Ramos (cell line): ENCODE data around the gene GPR31.
"Not testable (repeated sequence)": the region's sequence is repeated elsewhere in the genome, so short reads cannot be mapped to it uniquely, and the experiment has no call there.

ENCODE experiments used
- in situ Hi-C: fragments of 300-500 bp; cut with MboI; formaldehyde crosslinking; loops from one replicate; pipeline ENCODE4 v1.14.3; 2022; ENCODE audit warnings: low sequenced_read_pairs; ENCODE audit not compliant: unreplicated experiment

Gene GPR31

DNA sequence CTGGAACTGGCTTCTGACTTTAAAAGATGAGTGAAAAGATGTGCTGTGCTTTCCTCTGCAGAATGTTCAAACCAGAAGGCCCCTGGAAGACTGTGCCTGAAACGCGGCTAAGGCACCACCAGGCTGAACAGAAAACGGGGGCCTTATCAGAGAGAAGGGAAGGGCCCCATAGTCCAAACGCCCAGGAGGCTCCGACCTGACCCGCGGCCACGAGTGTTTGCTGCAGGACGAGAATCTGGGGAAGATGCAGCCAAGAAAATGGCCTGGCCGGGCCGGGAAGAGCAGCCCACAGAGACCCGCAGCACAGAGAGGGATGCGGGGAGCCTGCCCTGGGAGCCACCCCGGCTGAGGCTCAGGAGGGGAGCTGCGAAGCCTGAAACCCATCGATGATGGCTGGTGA is 10.5 kb upstream of the GPR31 start:
- in situ Hi-C loops: not testable (repeated sequence)

DNA sequence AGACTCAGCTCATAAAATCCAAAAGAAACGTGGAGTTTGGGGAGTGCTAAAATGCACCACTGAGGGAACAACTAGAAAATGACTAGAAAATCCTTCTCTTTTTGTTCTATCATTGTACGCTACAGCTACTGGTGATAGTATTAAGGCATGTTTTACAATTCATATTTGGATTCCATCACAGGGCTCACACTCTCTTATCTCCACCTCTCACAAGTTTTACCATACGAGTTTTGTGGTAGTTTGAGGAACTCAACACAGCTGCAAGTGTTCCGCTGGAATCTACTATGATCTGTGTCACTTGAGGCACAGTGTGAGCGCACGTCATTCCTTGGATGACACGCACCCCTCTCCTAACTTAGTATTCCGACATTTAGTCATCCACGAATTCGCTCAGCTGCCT is 9.9 kb upstream of the GPR31 start:
- in situ Hi-C loops: not testable (repeated sequence)

DNA sequence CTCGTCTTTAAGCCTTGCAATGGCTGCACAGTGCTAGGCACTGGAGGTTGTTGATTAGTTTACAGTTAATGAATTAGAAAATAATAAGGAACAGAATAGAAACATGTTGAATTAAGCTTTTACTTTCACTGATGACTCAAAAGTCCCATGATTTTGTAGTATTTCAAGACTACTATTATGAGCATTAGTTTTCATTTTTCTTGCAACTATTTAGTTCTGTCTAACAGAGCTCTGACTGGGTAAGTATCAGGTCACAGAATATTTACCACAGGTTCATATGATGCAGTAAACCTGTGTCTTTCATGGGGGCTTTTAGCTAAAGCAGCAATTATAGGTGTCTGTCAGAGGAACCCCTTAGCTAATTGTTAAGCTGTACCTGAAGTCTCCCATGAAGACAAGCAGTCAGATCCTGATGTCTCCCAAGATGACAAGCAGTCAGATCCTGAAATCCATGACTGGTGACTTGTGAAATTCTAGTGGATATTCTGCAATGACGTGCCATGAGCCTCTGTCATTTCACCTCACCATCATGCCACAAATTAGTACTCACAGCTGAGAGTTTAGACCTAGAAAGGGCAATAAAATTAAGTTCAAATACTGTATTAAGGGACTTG is 8.2 kb upstream of the GPR31 start:
- in situ Hi-C loops: no loop called here

DNA sequence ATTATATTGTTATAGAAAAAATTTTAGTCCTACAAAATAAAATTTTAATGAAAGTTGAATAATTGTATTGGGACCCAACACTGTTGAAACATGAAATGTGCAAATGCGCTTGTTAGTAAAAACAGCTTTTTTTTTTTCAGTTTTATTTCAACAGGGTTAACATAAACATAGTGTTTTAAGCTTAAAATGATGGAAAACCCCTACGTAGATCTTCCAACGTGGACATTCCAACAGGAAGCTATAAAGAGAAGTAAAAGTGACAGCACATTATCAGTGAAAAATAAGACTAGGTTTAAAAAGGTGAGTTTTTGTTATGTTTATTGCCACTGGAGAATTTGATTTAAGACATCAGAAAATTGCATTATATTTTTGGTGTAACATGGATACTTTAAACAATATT is 6.5 kb upstream of the GPR31 start:
- in situ Hi-C loops: no loop called here

DNA sequence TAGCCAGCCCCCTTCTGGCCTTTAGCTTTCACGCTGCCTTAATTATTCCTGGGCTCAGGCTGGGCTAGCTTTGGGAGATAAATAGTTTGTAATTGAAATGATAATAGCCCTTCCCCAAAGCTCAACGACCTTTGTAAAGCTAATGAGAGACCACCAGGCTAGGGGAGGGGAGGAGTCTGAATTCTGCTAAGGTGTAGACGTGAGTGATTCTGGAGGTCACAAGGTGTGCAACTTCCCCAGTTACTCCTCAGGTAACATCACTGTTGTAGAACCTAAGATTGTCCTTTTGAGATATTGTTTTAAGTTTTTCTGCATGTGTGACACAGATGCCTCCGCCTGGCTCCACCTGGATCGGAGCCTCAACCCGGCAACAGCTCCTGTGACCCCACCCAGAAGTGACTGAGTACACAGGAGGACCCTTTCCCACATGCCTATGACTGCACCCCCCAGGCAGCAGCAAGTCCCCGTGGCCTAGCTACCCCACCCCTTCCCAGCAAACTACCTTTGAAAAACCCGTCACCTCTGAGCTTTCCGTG is 5.8 kb upstream of the GPR31 start:
- in situ Hi-C loops: no loop called here

DNA sequence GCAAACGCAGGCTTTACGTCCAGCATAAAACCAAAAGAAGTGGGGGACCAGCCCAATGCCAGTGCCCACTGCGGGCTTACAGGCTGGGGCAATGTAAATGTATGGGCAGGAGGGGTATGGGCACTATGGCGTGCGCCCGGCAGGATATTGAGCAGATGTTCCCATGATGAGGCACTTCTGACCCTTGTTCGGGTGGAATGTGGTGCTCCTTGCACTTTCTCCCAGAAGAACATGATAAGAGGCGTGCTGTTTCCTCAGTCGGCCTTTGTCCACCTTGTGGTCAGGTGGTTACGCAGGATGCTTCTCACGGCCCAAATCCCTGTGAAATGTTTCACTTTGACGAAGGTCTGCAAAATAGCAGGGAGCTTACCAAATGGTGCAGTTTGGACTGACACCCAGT is 4.8 kb upstream of the GPR31 start:
- in situ Hi-C loops: no loop called here

DNA sequence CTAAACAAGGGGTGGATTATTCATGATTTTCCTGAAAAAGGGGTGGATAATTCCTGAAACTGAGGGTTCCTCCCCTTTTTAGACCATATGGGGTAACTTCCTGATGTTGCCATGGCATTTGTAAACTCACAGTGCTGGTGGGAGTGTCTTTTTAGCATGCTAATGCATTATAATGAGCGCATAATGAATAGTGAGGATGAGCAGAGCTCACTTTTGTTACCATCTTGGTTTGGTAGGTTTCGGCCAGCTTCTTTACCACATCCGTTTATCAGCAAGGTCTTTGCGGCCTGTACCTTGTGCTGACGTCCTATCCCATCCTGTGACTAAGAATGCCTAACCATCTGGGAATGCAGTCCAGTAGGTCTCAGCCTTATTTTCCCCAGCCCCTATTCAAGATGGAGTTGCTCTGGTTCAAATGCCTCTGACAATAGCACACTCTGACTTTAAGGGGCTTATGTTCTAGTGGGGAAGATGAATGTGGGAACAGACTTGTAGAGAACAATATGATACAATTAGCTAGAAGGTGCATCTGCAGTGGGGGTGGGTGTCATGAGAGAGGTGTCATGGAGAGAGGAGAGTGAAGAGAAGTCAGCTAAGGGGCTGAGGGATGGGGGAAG is 4.2 kb upstream of the GPR31 start:
- in situ Hi-C loops: no loop called here

DNA sequence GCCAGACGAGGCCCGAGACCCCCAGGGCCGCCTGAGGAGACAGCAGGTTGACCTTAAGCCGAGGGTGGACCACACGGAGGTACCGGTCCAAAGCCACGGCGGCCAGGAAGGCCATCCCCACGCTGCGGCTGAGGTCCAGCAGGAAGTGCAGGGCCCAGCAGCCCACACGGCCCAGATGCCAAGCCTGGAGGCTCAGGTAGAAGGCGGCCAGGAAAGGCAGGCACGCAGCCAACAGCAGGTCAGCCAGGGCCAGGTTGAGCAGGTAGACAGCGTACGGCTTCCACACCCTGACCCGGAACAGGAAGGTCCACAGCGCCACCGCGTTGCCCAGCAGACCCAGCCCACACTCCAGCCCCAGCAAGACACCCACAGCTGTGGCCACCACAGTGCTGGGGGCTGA is 366 bp downstream of the GPR31 start:
- in situ Hi-C loops: no loop called here

DNA sequence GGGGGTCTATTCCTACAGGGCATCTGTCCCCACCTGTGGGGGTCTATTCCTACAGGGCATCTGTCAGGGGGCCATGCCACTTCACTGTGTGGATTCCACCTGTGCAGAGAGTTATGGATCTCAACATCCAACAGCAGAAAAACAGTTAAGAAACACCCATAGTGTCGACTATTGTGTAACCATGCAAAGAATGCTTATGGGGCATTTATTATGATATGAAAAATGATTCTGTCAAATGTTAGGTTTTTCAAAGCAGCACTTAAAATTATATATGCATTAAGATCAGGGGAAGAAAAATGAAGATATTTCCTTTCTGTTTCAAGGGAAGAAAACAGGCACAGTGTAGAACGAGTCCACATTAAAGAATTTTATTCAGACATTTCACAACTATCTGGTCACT is 2.9 kb downstream of the GPR31 start:
- in situ Hi-C loops: no loop called here

DNA sequence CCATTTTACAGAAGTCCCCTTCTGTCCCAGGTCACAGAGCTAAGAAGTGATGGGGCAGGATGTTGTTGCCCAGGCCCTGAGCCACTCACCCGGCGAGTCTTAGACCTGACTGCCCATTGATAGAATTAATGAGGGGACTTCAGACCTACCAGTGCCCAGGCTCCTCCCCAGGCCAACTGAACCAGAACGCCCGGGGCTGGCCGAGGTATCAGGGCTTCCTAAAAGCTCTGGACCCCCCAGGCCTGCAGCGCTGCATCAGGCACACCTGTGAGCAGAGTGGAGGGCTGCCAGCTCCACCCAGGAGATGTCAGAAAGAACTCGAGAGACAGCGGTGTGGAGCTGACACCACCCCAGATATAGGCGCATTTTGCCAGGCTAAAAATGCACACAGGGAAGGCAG is 3.5 kb downstream of the GPR31 start:
- in situ Hi-C loops: no loop called here

DNA sequence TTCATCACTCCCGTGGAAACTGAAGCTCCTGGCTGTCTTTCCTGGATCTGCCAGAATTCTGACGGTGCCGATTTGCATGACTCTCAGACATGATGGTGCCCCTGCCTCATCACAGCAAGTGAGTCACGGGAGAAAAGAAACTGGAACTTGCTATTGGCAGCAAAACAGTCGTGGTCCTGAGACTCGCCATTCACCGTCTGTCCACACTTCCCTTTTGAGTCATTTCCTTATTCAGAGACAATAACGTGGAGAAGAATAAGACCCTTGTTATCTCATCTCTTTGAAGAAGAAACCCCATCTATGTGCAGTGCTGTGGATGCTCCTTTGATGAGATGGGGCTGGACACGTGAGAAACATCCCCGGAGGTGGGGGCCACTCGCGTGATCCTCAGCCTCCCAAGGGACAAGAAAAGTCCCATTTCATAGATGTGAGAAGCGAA is 4.2 kb downstream of the GPR31 start:
- in situ Hi-C loops: no loop called here

DNA sequence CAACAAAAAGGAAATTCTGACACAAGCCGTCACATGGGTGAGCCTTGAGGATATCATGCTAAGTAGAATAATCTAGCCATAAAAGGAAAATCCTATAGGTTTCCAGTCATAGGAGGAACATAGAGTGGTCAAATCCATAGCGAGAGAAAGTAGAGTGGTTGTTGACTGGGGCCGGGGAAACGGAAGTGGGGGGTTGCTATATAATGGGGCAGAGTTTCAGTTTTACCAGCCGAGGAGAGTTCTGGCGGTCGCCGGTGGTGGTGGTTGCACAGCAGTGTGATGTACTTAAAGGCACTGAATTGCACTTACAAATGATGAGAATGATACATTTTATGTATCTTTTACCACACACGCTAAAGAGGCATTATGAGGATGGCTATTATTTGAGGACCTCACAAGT is 4.9 kb downstream of the GPR31 start:
- in situ Hi-C loops: no loop called here

DNA sequence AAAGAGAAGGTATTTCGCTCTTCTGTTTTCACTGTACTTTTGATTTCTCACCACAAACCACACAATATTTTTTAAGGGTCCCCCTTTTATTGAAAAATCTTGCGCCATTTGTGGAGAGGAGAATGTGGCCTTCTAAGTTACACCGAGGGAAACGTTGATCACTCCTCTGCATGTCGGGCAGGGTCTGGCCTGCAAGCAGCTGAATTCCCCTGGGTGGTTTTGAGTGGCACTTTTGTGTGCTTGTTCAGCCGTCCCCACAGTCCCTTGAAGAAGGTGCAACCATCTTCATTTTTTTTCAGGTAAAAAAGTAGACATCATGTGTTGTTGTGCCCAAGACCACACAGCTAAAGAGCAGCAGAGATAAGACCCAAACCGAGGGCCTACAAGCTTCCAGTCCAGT is 6.1 kb downstream of the GPR31 start:
- in situ Hi-C loops: no loop called here

DNA sequence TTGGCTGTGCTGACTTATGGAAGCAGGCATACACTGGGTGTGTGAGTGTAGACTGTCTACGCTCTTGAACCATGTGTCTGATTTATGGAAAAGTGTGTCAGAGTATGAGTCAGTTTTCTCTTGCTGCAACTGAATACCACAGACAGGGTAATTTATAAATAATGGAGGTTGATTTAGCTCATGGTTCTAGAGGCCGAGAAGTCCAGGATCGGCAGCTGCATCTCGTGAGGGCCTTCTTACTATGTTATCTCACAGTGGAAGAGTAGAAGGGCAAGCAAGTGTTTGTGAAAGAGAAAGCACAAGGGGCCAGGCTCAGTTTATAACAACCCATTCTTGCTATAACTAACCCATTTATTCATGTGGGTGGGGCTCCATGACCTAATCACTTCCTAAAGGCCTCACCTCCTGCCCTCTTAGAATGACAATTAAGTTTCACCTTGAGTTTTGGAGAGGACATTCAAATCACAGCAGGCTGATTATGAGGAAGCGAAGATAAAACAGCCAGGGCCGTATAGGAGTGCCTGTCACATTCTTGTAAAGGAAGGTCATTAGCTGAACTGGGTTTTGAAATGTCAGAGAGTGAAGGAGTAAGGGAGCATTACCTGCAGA is 6.7 kb downstream of the GPR31 start:
- in situ Hi-C loops: no loop called here

DNA sequence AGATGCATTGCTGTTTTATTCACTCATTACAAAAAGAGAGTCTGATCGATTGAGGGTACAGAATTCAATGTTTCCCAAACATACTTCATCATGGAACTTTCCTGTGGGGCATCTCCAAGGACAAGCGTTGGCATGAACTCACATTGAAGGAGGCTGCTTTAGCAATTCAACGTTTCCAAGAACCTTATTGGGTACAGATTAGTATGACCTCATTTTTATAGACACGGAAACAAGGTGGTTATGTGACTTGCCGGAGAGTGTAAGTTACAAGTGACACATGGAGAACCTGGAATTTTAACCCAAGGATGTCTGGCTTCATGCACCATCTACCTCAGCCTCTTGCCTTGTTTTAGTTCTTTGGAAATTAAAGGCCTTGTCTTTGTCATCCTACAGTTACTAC is 8.8 kb downstream of the GPR31 start:
- in situ Hi-C loops: loop anchor here (25.0 kb wide), 1 partner anchor 687 kb away; no protein-coding TSS in a partner anchor

DNA sequence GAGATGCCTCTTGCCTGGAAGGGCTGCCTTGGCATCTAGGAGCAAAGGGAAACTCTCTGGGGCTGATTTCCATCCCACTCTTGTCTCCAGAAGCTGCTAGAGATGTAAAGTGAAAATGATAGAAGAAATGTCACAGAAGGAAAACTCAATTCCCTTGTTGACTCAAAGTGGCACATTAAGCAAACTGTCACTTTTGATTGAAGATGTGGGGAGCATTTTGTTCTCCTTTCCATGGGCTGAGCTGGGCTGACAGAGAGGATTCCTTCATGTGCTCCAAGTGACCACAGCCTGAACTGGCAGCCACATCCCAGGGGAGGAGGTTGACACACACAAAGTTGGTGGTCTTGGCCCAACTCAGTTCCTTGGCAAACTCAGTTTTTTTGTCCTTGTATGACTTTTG is 9.8 kb downstream of the GPR31 start:
- in situ Hi-C loops: loop anchor here (25.0 kb wide), 1 partner anchor 686 kb away; no protein-coding TSS in a partner anchor

DNA sequence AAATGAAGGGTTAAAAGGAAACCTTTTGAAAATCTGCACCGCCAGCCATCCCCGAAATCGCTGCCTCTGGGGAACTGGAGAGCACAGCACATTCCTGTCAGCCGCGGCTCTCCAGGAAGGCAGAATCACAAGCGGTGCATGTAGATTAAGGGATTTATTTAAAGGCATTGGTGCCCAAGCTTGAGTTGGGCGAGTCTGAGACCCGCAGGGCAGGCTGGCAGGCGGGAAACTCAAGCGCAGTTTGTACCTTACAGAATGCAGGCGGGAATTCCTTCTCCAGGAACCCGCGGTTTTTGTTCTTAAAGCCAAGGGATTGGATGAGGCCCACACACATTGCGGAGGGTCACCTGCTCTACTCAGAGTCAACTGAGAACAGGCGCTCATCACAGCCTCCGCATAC is 10.8 kb downstream of the GPR31 start:
- in situ Hi-C loops: loop anchor here (25.0 kb wide), 1 partner anchor 685 kb away; no protein-coding TSS in a partner anchor

DNA sequence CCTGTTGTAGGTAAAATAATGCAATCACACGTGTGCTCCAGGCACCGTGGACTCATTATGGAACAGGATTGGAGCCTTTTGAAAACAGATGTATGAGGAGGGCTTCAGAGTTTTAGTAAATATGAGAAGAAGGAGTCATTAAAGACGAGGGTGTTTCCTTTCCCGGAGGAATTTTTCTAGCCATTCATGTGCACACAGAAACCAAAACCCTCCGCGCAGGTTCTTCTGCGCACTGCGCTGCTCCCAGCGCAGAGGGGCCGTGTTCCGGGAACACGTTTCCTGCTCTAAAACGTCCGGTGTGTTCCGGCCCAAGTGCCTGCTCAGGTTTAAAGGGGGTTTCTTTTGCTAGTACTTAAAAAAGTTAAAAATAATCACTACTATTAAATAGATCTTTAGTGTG is 11.6 kb downstream of the GPR31 start:
- in situ Hi-C loops: loop anchor here (25.0 kb wide), 1 partner anchor 684 kb away; no protein-coding TSS in a partner anchor

DNA sequence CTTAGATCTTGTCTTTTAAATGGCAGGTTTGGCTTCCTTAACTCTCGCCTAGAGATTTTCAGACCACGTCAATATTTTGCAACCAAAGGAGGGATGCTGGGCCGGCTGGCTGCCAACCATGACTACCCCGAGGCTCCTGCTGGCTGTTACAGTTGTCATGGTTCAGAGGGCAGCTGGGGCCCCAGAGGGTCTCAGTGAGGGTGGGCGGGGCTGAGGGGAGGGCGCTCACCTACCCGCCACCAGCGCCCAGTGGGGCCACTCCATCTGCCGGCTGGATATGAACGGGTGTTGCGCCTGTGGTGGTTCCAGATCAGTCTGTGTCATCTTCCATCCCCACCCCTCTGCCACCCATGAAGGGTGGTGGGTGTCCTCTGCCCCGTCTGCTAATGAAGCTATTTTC is 12.3 kb downstream of the GPR31 start:
- in situ Hi-C loops: loop anchor here (25.0 kb wide), 1 partner anchor 683 kb away; no protein-coding TSS in a partner anchor

DNA sequence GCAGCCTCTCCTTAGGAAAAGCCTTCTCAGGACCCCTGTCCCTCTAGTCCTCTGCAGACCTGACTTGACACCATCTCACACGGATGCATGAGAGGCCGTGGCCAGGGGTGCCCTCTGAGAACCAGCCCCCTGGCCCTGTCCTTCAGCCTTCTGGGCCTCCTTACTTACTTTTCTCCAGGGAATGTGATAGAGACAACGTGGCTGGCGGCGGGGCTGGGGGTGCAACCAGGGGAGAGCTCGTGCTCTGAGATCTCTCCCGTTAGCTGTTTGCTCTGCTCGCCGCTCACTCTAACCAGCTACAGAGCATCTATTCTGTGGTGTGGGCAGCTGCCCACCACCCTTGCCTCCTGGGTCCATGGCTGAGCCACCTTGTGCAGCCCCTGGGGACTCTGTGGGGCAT is 14.7 kb downstream of the GPR31 start:
- in situ Hi-C loops: loop anchor here (25.0 kb wide), 1 partner anchor 681 kb away; no protein-coding TSS in a partner anchor

DNA sequence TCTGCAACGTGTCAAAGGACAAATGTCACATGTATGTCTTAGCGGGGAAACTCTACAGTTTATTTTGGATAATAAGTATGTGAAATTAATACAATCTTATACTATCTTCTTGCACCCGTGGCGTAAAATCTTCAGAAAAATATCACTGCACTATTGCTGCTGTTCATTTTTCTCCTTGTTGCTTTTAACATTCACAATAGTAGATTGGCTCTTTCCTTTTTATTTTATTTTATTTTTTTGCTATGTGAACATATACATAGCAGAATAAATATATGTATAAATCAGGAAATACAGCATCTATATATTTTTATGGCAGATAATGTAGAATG is 15.4 kb downstream of the GPR31 start:
- in situ Hi-C loops: loop anchor here (25.0 kb wide), 1 partner anchor 680 kb away; no protein-coding TSS in a partner anchor
